RWPE2 (cell line): ENCODE data around the gene COPS7A.
"Not testable (repeated sequence)": the region's sequence is repeated elsewhere in the genome, so short reads cannot be mapped to it uniquely, and the experiment has no call there.

ENCODE experiments used
- ATAC-seq: fragments of 200-7000 bp; cut with Tn5 transposase; 3 replicates; pipeline ENCODE4 v1.9.1; 2021; ENCODE audit warnings: low read depth
- DNase-seq: peaks from one replicate; pipeline ENCODE4 v3.0.0-alpha.2; 2020; ENCODE audit warnings: low spot score
- H3K27ac ChIP-seq: fragments of 450-650 bp; 2 replicates; pipeline ENCODE4 v1.5.1; 2017; ENCODE audit warnings: mild to moderate bottlenecking; ENCODE audit not compliant: poor library complexity, severe bottlenecking
- H3K27me3 ChIP-seq: fragments of 250-450 bp; sonication (Bioruptor Pico); 2 replicates; pipeline ENCODE4 v1.5.1; 2021; ENCODE audit warnings: mild to moderate bottlenecking, moderate library complexity; ENCODE audit not compliant: insufficient read depth, poor library complexity, severe bottlenecking
- H3K36me3 ChIP-seq: fragments of 250-450 bp; sonication (Bioruptor Pico); 2 replicates; pipeline ENCODE4 v1.5.1; 2020; ENCODE audit warnings: low read depth, mild to moderate bottlenecking, moderate library complexity
- H3K4me1 ChIP-seq: fragments of 250-450 bp; sonication (Bioruptor Pico); 2 replicates; pipeline ENCODE4 v1.5.1; 2021; ENCODE audit warnings: mild to moderate bottlenecking, moderate library complexity; ENCODE audit not compliant: insufficient read depth, poor library complexity, severe bottlenecking
- H3K4me3 ChIP-seq: fragments of 250-450 bp; sonication (Bioruptor Pico); 2 replicates; pipeline ENCODE4 v1.5.1; 2021; ENCODE audit warnings: mild to moderate bottlenecking, moderate library complexity; ENCODE audit not compliant: severe bottlenecking
- H3K9me3 ChIP-seq: fragments of 250-450 bp; sonication (Bioruptor Pico); 2 replicates; pipeline ENCODE4 v1.5.1; 2021; ENCODE audit warnings: mild to moderate bottlenecking, moderate library complexity; ENCODE audit not compliant: severe bottlenecking
- CTCF ChIP-seq: fragments of 450-650 bp; IDR thresholded peaks from one replicate; pipeline ENCODE4 v1.5.1; 2017; ENCODE audit warnings: mild to moderate bottlenecking, moderate library complexity; ENCODE audit not compliant: poor library complexity, severe bottlenecking

Gene COPS7A

GRCh38 chr12:6742834-6743233, 19.0 kb downstream of the COPS7A start:
- H3K4me3 ChIP-seq, result no peak overlapping the region
- H3K27me3 ChIP-seq, result no peaks in the 10 kb centered on the region
- peaks cover 13% of the 10 kb centered on the region for H3K4me1 ChIP-seq
- DNase-seq (no peak), ATAC-seq (no peak)
- no peak for TF ChIP-seq CTCF
- no peak overlapping the region for H3K27ac ChIP-seq
- no peaks in the 10 kb centered on the region for H3K9me3 ChIP-seq
- peaks cover 13% of the 10 kb centered on the region for H3K36me3 ChIP-seq

- not testable (repeated sequence) for H3K9me3 ChIP-seq, H3K4me3 ChIP-seq, ATAC-seq, H3K27ac ChIP-seq, DNase-seq, H3K27me3 ChIP-seq
- peaks cover 13% of the 10 kb centered on the region for H3K4me1 ChIP-seq
- H3K36me3 ChIP-seq, result peaks cover 17% of the 10 kb centered on the region
Measured at GRCh38 chr12:6743300-6743699, 19.5 kb downstream of the COPS7A start.

- DNase-seq, result no peak
- Histone ChIP-seq H3K36me3 (peaks cover 41% of the 10 kb centered on the region), H3K27ac (peak overlapping the region; percentile 73), H3K9me3 (no peaks in the 10 kb centered on the region), H3K4me1 (peaks cover 13% of the 10 kb centered on the region), H3K4me3 (no peak overlapping the region), H3K27me3 (no peaks in the 10 kb centered on the region)
- peak; percentile 92 for ATAC-seq
- no peak for TF ChIP-seq CTCF
Measured at GRCh38 chr12:6745741-6746525, 22.1 kb downstream of the COPS7A start.

- no peaks in the 10 kb centered on the region for H3K27me3 ChIP-seq
- no peak for ATAC-seq
- peak overlapping the region; percentile 73 for H3K27ac ChIP-seq
- H3K9me3 ChIP-seq, result no peaks in the 10 kb centered on the region
- H3K4me1 ChIP-seq, result peaks cover 13% of the 10 kb centered on the region
- DNase-seq, result no peak
- TF ChIP-seq CTCF, result no peak
- peaks cover 52% of the 10 kb centered on the region for H3K36me3 ChIP-seq
- no peak overlapping the region for H3K4me3 ChIP-seq
Measured at GRCh38 chr12:6747216-6747615, 23.4 kb downstream of the COPS7A start.

- peaks cover 52% of the 10 kb centered on the region for H3K36me3 ChIP-seq
Measured at GRCh38 chr12:6748761-6749160, 24.9 kb downstream of the COPS7A start.

More at GRCh38 chr12:6748761-6749160, 24.9 kb downstream of the COPS7A start:
- no peaks in the 10 kb centered on the region for H3K9me3 ChIP-seq
- H3K4me3 ChIP-seq, result no peak overlapping the region
- no peak for TF ChIP-seq CTCF
- H3K27me3 ChIP-seq, result no peaks in the 10 kb centered on the region
- peaks cover 10% of the 10 kb centered on the region for H3K4me1 ChIP-seq
- H3K27ac ChIP-seq, result no peak overlapping the region
- DNase-seq (no peak), ATAC-seq (no peak)
